COLO829 (cell line): ENCODE data around the gene ERC1.

ENCODE experiments used
- DNase-seq: peaks from one replicate; pipeline ENCODE4 v3.0.0; 2012; ENCODE audit warnings: low spot score

The ERC1 gene

DNA sequence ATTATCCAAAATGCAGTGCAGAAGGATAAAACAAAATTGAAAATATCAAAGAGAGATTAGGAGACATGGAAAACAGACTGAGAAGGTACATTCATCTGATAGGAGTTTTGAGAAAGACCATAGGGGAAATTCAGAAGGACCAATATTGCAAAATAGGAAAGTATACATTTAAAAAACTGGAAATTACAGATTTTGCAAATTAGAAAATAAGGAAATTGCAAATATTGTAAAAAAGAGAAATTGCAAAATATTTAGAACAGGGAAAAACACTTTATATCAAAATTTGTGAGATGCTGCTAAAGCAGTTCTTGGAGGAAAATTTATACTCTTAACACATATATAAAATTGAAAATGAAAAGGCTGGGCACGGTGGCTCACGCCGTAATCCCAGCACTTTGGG, 410.9 kb downstream of the ERC1 start:
- DNase-seq, result no peak

GRCh38 chr12:1403417-1403816, 412.4 kb downstream of the ERC1 start:
- no peak for DNase-seq

- no peak for DNase-seq
Measured at GRCh38 chr12:1405619-1406018, 414.6 kb downstream of the ERC1 start.

DNA sequence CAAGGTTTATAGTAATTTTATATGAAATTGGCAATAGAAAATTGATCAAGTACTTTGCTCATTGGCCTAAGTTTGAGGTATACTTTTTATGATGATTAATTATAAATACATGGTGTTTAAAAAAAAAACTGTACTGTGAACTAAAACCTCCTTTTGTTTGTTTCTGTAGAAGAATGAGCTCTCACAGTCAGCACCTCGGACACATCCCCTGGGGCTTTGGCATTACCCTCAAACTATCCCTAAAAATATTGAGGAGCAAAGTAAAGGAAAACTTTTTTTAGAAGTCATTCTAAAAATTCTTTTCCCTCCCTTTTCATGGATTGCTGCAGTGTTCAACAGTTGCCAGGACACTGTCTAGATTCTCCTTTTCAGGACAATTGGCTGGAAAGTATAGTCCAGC, 419.8 kb downstream of the ERC1 start:
- no peak for DNase-seq

GRCh38 chr12:1413930-1414329, 422.9 kb downstream of the ERC1 start:
- DNase-seq, result no peak

GRCh38 chr12:1418144-1418543, 427.1 kb downstream of the ERC1 start:
- DNase-seq, result no peak

GRCh38 chr12:1419849-1420371, 428.9 kb downstream of the ERC1 start:
- no peak for DNase-seq

DNA sequence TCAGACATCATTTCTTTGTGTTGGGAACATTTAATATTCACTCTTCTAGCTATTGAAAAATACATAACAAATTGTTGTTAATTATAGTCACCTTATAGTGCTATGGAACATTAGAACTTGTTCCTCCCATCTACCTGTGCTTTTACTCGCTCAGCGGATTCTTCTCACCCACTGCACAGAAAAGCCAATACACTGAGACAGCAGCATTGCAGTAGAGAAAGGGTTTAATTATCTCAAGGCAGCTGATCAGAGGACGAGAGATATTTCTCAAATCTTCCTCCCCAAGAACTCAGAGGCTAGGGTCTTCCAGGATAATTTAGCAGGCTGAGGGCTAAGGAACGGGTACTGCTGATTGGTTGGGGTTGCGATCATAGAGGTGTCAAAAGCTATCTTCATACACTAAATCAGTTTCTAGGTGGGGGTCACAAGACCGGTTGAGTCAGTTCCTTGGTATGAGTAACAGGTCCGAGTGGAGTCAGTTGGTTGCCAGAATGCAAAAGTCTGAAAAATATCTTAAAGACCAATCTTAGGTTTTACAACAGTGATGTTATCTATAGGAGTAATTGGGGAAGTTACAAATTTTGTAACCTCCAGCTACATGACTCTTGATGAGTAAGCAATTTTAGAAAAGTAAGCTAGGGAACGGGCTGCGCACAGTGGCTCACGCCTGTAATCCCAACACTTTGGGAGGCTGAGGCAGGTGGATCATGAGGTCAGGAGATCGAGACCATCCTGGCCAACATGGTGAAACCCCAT, 430.2 kb downstream of the ERC1 start:
- DNase-seq, result no peak

DNA sequence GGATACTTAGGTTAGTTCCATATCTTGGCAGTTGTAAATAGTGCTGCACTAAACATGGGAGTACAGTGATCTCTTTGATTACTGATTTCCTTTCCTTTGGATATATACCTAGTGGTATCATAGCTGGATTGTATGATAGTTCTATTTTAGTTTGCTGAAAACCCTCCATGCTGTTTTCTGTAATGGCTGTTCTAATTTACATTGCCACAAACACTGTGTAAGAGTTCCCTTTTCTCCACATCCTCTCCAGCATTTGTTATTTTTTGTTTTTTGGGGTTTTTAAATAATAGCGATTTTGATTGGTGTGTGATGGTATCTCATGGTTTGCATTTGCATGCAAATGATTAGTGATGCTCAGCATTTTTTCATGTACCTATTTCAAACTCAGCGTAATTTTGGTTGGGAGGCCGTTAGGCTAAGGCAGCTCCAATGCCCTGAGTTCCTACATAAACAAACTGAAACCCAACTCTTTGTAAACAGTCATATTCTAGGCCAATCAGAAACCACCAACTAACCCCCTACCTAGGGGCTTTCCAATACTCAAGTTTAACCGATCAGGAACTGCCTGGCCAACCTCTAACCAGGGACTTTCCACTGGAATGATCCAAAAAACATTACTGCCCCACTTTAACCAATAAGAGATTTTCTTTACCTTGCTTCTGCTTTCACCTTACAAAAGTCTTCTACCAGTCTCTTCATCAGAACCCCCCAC, 431.7 kb downstream of the ERC1 start:
- no peak for DNase-seq

- DNase-seq, result no peak
Measured at GRCh38 chr12:1424674-1425395, 433.8 kb downstream of the ERC1 start.

DNA sequence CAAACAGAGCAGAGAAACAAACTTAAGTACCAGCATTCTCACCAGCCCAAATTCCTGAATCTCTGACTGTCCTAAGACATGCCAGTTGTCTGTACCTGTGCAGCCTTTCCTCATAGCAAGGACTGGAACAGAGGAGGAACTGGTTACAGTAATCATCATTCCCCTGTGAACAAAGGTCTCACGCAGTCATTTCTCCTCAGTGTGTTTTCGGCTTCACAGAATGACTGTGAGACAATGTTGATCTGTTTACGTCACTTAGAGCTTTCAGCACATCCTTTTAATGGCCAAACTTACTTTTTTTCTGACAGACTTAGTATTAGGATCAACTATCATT, 434.3 kb downstream of the ERC1 start:
- no peak for DNase-seq

DNA sequence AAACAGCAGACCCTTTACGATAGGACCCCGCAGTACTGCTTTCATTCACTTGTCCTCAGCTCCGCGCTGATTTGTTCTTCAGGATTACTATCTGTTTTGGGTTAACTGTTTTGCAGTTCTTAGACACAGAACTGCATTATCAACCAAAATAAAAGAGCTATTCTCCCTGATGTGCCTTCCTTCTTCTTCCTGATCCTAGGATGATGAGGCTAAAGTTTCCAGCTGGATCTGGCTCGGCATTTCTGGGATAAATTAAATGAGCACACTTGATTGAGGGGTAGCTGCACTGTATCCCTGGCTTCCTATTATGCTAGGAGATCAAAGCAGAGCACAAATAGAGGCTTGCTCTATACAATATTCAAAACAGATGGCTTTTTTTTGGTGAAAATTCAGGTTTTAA, 437.6 kb downstream of the ERC1 start:
- no peak for DNase-seq

- DNase-seq, result no peak
Measured at GRCh38 chr12:1429980-1430379, 439.0 kb downstream of the ERC1 start.

GRCh38 chr12:1434296-1434955, 443.4 kb downstream of the ERC1 start:
- DNase-seq, result no peak

GRCh38 chr12:1435044-1435443, 444.0 kb downstream of the ERC1 start:
- no peak for DNase-seq

DNA sequence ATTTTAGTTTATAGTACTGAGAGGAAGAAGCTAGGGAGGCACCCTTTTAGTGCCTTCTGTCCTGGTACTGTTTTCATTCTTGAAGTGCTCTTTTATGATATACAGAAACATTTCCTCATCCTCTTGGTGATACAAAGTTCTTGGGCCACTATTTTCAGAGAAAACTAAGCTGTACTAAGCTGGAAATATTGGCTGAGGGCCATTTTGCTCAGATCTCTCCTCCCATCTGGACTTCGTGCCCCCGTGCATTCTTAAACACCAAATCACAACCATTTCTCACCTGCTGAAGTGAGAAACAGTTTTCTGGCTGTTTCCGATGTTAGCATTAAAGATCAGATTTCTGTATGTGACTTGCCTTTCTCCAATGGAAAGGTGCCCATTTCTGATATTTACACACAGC, 444.4 kb downstream of the ERC1 start:
- DNase-seq, result no peak

DNA sequence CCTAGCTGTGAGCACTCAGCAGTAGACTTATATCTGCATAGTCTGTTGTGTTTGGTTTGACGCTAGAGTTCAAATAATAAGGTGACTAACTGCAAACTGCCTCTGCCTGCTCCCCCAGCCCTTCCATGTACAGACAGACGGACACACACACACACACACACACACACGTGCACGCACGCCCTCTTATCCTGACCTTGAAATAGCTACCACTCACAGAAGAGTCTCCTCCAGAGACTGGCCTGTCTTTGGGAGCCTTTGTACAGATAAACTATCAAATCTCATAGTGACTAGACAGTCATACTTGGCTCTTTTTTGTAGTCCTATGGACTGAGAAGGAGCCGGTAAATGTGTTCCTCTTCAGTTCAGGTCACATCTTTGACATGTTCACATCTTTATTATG, 445.0 kb downstream of the ERC1 start:
- no peak for DNase-seq

- DNase-seq, result no peak
Measured at GRCh38 chr12:1436981-1437380, 446.0 kb downstream of the ERC1 start.

- no peak for DNase-seq
Measured at GRCh38 chr12:1439201-1439600, 448.2 kb downstream of the ERC1 start.

GRCh38 chr12:1439687-1440086, 448.7 kb downstream of the ERC1 start:
- DNase-seq, result no peak

GRCh38 chr12:1443421-1444141, 452.6 kb downstream of the ERC1 start:
- DNase-seq, result no peak

GRCh38 chr12:1444142-1444516, 453.1 kb downstream of the ERC1 start:
- no peak for DNase-seq
